KMS-11 (cell line): ENCODE results near the gene PURA.

Experiments
- H2AFZ ChIP-seq: fragments of 200-600 bp; sonication (generic); 2 replicates; pipeline ENCODE4 v1.6.1; 2016; ENCODE audit warnings: antibody characterized with exemption, mixed run types, low read depth
- H3K27ac ChIP-seq: fragments of 200-600 bp; sonication (generic); 2 replicates; pipeline ENCODE4 v1.6.1; 2016; ENCODE audit warnings: mild to moderate bottlenecking, mixed run types
- H3K27me3 ChIP-seq: fragments of 200-600 bp; sonication (generic); 2 replicates; pipeline ENCODE4 v1.6.1; 2017; ENCODE audit warnings: mild to moderate bottlenecking, low read depth, mixed run types, moderate library complexity; ENCODE audit not compliant: insufficient read depth
- H3K36me3 ChIP-seq: fragments of 200-600 bp; sonication (generic); 2 replicates; pipeline ENCODE4 v1.6.1; 2017; ENCODE audit warnings: mild to moderate bottlenecking, mixed run types; ENCODE audit not compliant: insufficient read depth
- H3K4me1 ChIP-seq: fragments of 200-600 bp; sonication (generic); 2 replicates; pipeline ENCODE4 v1.6.1; 2016; ENCODE audit warnings: mild to moderate bottlenecking, low read depth, mixed run types; ENCODE audit not compliant: poor library complexity, severe bottlenecking
- H3K4me2 ChIP-seq: fragments of 200-600 bp; sonication (generic); 2 replicates; pipeline ENCODE4 v1.7.0; 2016; ENCODE audit warnings: mild to moderate bottlenecking, mixed run types
- H3K4me3 ChIP-seq: fragments of 200-600 bp; sonication (generic); IDR thresholded peaks from 2 replicates; pipeline ENCODE4 v1.6.1; 2017; ENCODE audit warnings: low read depth, low read length, mixed read lengths; ENCODE audit not compliant: insufficient read depth
- H3K79me2 ChIP-seq: fragments of 200-600 bp; sonication (generic); 2 replicates; pipeline ENCODE4 v1.6.1; 2016; ENCODE audit warnings: low read depth, mixed run types; ENCODE audit not compliant: insufficient read depth
- H3K9ac ChIP-seq: fragments of 200-600 bp; sonication (generic); 2 replicates; pipeline ENCODE4 v1.6.1; 2016; ENCODE audit warnings: mild to moderate bottlenecking, mixed run types
- H4K20me1 ChIP-seq: fragments of 200-600 bp; sonication (generic); 2 replicates; pipeline ENCODE4 v1.6.1; 2016; ENCODE audit warnings: mild to moderate bottlenecking, mixed run types; ENCODE audit not compliant: insufficient read depth
- CTCF ChIP-seq: fragments of 200-600 bp; sonication (generic); conservative IDR thresholded peaks from 2 replicates; pipeline ENCODE4 v1.6.1; 2017; ENCODE audit warnings: low read depth, mild to moderate bottlenecking, antibody characterized with exemption, low read length, moderate library complexity, mixed read lengths

The PURA gene

GRCh38 chr5:140090251-140090650, 23.7 kb upstream of the PURA start:
- Histone ChIP-seq H3K27ac (no peak overlapping the region), H3K4me3 (no peak overlapping the region), H3K4me2 (no peak overlapping the region), H4K20me1 (no peaks in the 10 kb centered on the region), H3K27me3 (no peaks in the 10 kb centered on the region), H3K36me3 (no peaks in the 10 kb centered on the region), H3K79me2 (no peaks in the 10 kb centered on the region), H2AFZ (no peak overlapping the region), H3K9ac (no peak overlapping the region), H3K4me1 (no peaks in the 10 kb centered on the region)
- TF ChIP-seq CTCF, result no peak

- Histone ChIP-seq H3K4me1 (no peaks in the 10 kb centered on the region), H3K4me2 (no peak overlapping the region), H3K36me3 (no peaks in the 10 kb centered on the region), H4K20me1 (no peaks in the 10 kb centered on the region), H3K4me3 (no peak overlapping the region), H2AFZ (no peak overlapping the region), H3K9ac (no peak overlapping the region), H3K27ac (no peak overlapping the region), H3K27me3 (no peaks in the 10 kb centered on the region), H3K79me2 (no peaks in the 10 kb centered on the region)
- no peak for TF ChIP-seq CTCF
Observed at GRCh38 chr5:140093179-140093578, 20.7 kb upstream of the PURA start.

GRCh38 chr5:140093866-140094265, 20.0 kb upstream of the PURA start:
- H3K9ac ChIP-seq, result no peak overlapping the region
- H3K79me2 ChIP-seq, result no peaks in the 10 kb centered on the region
- H3K4me2 ChIP-seq, result no peak overlapping the region
- H3K4me1 ChIP-seq, result no peaks in the 10 kb centered on the region
- TF ChIP-seq CTCF, result no peak
- H2AFZ ChIP-seq, result no peak overlapping the region
- H3K27me3 ChIP-seq, result no peaks in the 10 kb centered on the region
- H4K20me1 ChIP-seq, result no peaks in the 10 kb centered on the region
- no peaks in the 10 kb centered on the region for H3K36me3 ChIP-seq
- no peak overlapping the region for H3K27ac ChIP-seq
- H3K4me3 ChIP-seq, result no peak overlapping the region

GRCh38 chr5:140094889-140095288, 19.0 kb upstream of the PURA start:
- no peak overlapping the region for H2AFZ ChIP-seq
- H3K4me1 ChIP-seq, result no peaks in the 10 kb centered on the region
- no peaks in the 10 kb centered on the region for H3K79me2 ChIP-seq
- H3K27ac ChIP-seq, result no peak overlapping the region
- no peaks in the 10 kb centered on the region for H3K27me3 ChIP-seq
- no peak overlapping the region for H3K4me2 ChIP-seq
- no peaks in the 10 kb centered on the region for H3K36me3 ChIP-seq
- no peak overlapping the region for H3K9ac ChIP-seq
- TF ChIP-seq CTCF, result no peak
- no peak overlapping the region for H3K4me3 ChIP-seq
- no peaks in the 10 kb centered on the region for H4K20me1 ChIP-seq

GRCh38 chr5:140101179-140101578, 12.7 kb upstream of the PURA start:
- H3K36me3 ChIP-seq, result no peaks in the 10 kb centered on the region

More at GRCh38 chr5:140101179-140101578, 12.7 kb upstream of the PURA start:
- H4K20me1 ChIP-seq, result no peaks in the 10 kb centered on the region
- TF ChIP-seq CTCF, result no peak
- no peaks in the 10 kb centered on the region for H3K79me2 ChIP-seq
- no peak overlapping the region for H3K9ac ChIP-seq
- no peak overlapping the region for H3K4me2 ChIP-seq
- no peaks in the 10 kb centered on the region for H3K27me3 ChIP-seq
- H3K4me3 ChIP-seq, result no peak overlapping the region
- H3K4me1 ChIP-seq, result peaks cover under 1% of the 10 kb centered on the region
- no peak overlapping the region for H2AFZ ChIP-seq
- H3K27ac ChIP-seq, result no peak overlapping the region
